ENCODE measurements around the gene AP1G2.

AP1G2 gene

DNA sequence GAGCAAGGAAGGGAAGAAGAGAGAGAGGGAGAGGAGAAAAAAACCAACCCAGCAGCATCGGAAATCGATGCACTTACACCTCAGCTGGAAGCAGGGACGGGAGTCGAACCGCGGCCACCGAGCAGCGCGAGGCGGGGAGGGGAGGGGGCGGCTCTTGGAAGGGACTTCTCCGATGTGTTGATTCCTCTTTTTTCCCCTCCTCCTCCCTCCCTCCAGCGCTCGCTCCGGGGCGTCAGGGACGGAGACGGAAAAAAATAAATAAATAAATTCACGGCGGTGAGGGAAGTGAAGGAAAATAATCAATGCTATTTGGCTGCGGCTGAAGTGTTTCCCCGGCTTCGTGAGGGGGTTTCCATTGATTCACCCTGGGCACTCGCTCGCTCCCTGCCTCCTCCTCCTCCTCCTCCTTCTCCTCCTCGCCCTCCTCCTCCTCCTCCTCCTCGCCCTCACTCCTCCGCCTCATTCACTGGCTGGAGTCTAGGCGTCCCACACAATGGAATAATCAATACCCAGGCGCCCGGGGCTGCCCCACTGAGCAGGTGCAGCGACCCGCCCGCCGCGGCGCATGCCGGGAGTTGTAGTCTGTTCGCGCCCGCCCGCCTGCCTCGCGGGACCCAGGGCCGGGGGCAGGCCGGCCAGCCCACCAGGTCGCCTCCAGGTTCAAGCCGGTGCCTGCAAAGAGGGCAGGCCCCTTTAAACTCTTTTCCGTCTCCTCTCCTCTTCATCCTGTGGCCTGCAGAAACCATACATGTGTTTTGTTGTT lies 16.1 kb downstream of the AP1G2 start, which contains the start of gene ZFHX2:
Gene ZFHX2 (minus strand): TSS at position 500 of the 763 bp plus-strand sequence. CDS start 16,440 bp downstream, outside the sequence.
- in situ Hi-C loops (cut with MboI; ENCODE audit: low sequenced_read_pairs), result loop anchor here (10.0 kb wide), 1 partner anchor 227 kb away; the partner anchor contains the start of gene PABPN1
- Histone ChIP-seq H3K4me3 (peak within 1 kb of the TSS; percentile 65), H3K27me3 (ENCODE audit: low read depth) (no peaks in the 10 kb centered on the region), H3K4me1 (peaks cover 6% of the 10 kb centered on the region), H3K9me3 (no peaks in the 10 kb centered on the region), H3K36me3 (replicated peaks) (no peaks in the 10 kb centered on the region)
- DNase-seq (ENCODE audit: low spot score in 2 of 2), result peak; percentile 87 to 96

DNA sequence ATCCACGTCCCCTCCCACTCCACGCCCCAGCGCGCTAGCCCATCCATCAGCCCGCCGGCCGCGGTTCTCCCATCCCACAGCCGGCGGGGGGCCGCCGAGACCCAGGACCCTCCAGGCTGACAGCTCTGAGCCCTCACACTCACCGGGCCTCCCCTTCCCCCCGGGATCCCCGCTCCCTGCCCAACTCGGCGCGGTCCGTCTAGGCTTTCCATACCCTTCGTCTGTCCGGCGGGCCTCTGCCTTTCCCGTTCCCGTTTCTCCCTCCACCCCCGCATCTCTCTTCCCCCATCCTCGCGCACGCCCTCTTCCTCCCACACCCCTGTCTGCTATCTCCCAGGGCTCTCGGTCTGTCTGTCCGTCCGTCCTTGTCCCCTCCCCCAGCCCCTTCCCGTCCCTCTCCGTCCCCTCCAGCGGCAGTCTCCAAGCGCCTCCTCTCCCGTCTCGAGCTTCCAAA lies 16.8 kb downstream of the AP1G2 start:
- in situ Hi-C loops (cut with MboI; ENCODE audit: low sequenced_read_pairs), result loop anchor here (10.0 kb wide), 1 partner anchor 226 kb away; the partner anchor contains the start of gene PABPN1
- no peaks in the 10 kb centered on the region for H3K27me3 ChIP-seq (ENCODE audit: low read depth)

DNA sequence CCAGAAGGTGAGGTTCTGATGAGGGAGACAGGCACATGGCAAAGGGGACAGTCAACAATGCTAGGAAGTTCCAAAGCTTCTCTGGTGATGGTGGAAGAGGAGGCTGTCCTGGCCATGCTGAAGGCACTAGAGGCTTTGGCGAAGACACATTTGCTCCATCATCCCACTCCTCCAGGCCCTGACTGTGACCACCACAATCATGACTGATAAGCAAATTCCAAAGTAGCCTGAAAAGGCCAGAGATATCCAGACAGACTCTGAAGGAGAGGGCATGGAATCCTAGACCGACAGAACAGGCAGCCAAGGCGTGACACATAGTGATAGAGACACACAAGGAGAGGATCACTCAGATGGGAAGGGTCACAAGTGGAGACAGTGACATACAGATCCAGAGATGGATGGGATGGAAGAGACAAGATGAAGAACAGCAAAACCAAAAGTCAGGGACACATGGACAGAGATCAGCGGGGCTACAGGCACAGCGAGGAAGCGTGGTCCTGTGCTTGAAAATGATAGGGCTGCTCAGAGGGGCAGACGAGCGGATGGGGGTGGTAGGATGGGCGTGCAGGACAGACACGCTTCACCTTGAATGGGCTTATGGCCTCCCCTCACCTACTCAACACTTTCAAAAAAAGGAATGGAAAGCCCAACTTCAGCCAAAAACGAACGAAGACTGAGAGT lies 17.3 kb downstream of the AP1G2 start:
- Histone ChIP-seq H3K36me3 (replicated peaks) (no peaks in the 10 kb centered on the region), H3K4me1 (peaks cover 4% of the 10 kb centered on the region), H3K9me3 (no peaks in the 10 kb centered on the region), H3K4me3 (peak overlapping the region; percentile 65), H3K27me3 (ENCODE audit: low read depth) (no peaks in the 10 kb centered on the region)
- in situ Hi-C loops (cut with MboI; ENCODE audit: low sequenced_read_pairs), result loop anchor here (10.0 kb wide), 1 partner anchor 225 kb away; the partner anchor contains the start of gene PABPN1
- no peak for DNase-seq (ENCODE audit: low spot score in 2 of 2)

More for the DNA sequence above, 16.8 kb downstream of the AP1G2 start:
- no peak for DNase-seq (ENCODE audit: low spot score in 2 of 2)
- Histone ChIP-seq H3K9me3 (no peaks in the 10 kb centered on the region), H3K4me1 (peaks cover 6% of the 10 kb centered on the region), H3K36me3 (replicated peaks) (no peaks in the 10 kb centered on the region), H3K4me3 (peak overlapping the region; percentile 65)

DNA sequence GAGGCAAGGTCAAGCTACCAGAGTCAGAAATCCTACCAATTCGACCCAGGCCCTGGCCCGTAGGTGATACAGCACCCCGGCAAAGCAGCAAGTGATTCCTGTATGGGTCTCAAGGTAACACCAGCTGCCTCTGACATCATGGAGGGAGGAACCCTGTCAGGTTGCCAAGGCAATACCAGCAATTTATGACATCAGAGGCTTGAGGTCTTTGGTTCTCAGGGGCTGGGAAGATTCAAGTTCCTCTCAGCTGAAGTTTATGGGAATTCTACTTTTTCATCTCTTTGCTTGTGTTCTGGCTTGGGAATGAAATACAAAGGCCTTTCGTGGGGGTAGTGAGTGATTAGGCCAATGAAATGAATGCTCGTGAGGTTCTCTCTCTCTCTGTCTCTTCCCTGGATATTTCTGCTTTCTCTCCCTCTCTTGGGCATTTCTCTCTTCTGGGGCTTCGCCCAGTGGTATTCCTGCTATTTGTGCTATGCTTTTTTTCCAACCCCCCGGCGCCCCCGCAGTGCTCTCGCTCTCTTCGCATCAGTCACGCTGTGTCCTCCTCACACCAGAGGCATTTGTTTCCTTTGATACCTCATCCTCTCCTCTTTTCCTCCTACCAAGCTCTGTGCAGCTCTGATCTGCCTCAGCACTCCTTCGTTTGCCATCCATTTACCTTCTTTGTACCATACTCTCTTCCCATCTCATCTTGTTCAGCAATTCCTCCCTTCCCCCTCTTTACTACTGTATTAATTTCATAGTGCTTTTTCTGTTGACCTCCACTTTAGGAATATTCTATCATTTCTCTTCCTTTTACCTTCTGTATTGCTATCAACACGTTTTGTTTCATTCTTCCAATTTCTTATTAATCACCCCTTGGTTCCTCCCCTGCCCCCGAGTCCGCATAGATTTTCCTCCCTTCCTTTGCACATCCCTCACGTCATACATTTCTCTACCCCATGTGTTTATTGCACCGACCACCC lies 19.0 kb downstream of the AP1G2 start:
- DNase-seq (ENCODE audit: low spot score in 2 of 2), result no peak
- in situ Hi-C loops (cut with MboI; ENCODE audit: low sequenced_read_pairs), result no loop called here
- H3K27me3 ChIP-seq (ENCODE audit: low read depth), result no peaks in the 10 kb centered on the region
- no peak overlapping the region for H3K4me3 ChIP-seq
- no peaks in the 10 kb centered on the region for H3K36me3 ChIP-seq (replicated peaks)
- no peaks in the 10 kb centered on the region for H3K9me3 ChIP-seq
- H3K4me1 ChIP-seq, result peaks cover 4% of the 10 kb centered on the region

DNA sequence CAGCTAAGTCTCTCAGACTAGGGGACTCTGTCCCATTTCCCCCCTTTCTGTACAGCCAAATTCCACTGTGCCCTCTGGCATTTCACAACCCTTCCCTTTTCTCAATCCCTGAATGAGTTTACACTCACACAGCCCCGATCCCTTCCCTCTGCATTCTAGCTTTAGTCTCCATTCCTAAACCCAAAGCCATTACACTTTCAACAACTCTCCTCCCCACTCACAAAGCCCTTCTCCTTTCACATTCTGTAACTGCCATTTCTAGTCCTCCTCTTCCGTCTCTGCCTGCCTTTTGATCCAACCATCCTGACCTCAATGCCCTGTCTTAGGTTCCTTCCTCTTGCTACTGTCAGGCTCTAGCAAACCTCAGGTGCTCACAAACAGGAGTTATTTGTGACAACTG lies 19.7 kb downstream of the AP1G2 start:
- peaks cover 4% of the 10 kb centered on the region for H3K4me1 ChIP-seq
- no peak overlapping the region for H3K4me3 ChIP-seq

DNA sequence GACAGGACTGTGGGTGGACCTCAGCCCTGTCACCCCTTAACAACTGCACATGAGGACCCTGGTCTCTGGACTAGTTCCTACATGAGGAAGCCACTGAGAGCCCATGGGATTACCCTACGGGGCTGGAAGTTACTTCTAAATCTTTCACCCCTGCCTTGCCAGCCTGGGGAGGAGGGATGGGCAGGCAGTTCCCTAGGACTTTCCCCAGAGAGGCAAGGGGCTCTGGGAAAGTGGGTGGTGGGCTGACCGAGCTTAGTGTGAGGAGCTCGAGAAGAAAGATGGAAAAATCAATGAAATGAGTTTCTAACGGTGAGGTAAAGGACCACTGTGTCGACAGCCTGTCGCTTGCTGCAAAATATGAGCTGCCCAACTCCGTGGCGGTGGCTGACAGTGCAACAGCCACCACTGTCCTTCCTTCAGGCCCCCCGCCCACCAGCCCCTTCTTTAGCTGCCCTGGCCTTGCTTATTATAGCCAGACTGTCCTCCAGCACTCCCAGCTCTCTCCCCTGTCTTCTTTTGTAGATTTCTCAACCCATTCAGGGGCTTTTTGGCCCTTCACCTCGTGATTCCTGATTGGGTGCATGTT lies 21.0 kb downstream of the AP1G2 start:
- no peaks in the 10 kb centered on the region for H3K9me3 ChIP-seq
- no peak overlapping the region for H3K4me3 ChIP-seq
- H3K36me3 ChIP-seq (replicated peaks), result no peaks in the 10 kb centered on the region
- in situ Hi-C loops (cut with MboI; ENCODE audit: low sequenced_read_pairs), result no loop called here
- H3K27me3 ChIP-seq (ENCODE audit: low read depth), result no peaks in the 10 kb centered on the region
- no peaks in the 10 kb centered on the region for H3K4me1 ChIP-seq
- DNase-seq (ENCODE audit: low spot score in 2 of 2), result no peak

More for the DNA sequence above, 19.7 kb downstream of the AP1G2 start:
- in situ Hi-C loops (cut with MboI; ENCODE audit: low sequenced_read_pairs), result no loop called here
- Histone ChIP-seq H3K9me3 (no peaks in the 10 kb centered on the region), H3K36me3 (replicated peaks) (no peaks in the 10 kb centered on the region), H3K27me3 (ENCODE audit: low read depth) (no peaks in the 10 kb centered on the region)
- DNase-seq (ENCODE audit: low spot score in 2 of 2), result no peak

DNA sequence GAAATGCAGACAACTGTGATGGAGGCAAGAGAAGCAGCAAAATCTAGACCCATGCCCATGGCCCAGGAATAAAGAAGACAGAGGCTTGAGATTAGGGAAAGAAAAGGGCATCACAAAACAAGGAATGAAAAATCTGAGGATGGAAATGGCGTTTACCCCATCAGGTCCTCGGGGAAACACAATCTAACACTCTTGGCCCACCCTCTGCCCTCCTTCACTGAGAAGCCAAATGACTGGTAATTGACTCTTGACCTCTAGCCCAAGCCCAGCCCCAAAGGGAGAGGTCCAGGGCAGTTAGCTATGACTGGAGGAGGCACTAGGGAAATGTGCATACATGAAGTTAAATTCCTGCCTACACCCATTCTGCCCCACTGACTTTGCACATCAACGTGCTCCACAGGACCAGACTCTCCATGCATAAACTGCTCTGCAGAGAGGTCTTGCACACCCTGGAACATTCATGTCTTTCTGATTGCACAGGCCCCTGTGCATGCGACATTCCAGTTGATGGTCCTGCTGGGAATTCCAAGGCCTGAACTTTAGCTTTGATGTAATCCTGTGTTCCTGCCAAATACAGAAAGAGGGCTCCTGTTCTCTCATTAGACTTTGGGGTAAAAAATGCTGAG lies 21.7 kb downstream of the AP1G2 start:
- Histone ChIP-seq H3K4me3 (no peak overlapping the region), H3K36me3 (replicated peaks) (no peaks in the 10 kb centered on the region), H3K4me1 (no peaks in the 10 kb centered on the region), H3K27me3 (ENCODE audit: low read depth) (no peaks in the 10 kb centered on the region), H3K9me3 (no peaks in the 10 kb centered on the region)
- no peak for DNase-seq (ENCODE audit: low spot score in 2 of 2)
- in situ Hi-C loops (cut with MboI; ENCODE audit: low sequenced_read_pairs), result no loop called here

DNA sequence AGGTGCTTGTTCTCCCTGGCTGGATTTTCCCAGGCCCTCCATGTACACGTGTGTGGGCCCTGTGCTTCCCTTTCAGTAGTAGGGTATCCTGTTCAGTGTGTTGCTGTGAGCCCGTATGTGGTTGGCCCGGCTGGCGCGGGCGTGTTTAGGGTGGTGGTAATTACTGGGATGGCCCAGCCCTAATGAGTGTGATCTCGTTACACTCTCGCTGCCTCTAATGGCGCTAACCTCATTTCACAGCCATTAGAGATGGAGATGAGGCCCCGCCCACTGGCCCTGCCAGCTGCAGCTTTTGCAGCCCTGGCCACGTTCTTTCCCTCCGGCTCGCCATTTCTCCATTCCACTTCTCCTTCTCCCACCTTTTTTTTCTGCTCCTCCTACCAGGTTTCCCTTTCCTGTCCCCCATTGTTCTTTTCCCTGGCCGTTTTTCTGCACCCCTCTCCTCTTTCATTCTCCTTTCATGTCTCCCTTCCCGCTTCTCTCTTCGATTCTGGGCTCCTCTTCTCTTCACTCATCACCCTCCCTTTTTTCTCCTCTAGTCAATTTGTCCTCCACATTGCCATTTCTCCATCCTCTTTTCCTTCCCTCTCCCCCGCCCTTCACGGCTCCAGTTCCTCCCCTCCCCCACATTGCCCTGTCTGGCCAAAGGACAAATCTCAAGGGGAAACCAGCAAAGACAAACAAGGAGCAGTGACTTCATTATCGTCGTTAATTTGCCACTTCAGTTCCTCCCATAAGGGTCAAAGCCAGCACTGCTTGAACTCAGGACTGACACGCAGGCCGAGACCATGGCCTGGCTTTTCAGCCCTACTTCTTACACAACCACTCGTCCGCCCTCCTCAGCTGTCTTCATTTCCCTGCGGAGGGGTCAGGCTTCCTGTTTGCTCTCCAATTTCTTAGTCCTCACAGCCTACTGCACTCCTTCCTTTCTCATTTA lies 22.8 kb downstream of the AP1G2 start:
- DNase-seq (ENCODE audit: low spot score in 2 of 2), result no peak
- H3K4me3 ChIP-seq, result no peak overlapping the region
- in situ Hi-C loops (cut with MboI; ENCODE audit: low sequenced_read_pairs), result no loop called here
- H3K36me3 ChIP-seq (replicated peaks), result no peaks in the 10 kb centered on the region
- no peaks in the 10 kb centered on the region for H3K9me3 ChIP-seq
- no peaks in the 10 kb centered on the region for H3K27me3 ChIP-seq (ENCODE audit: low read depth)
- no peaks in the 10 kb centered on the region for H3K4me1 ChIP-seq

DNA sequence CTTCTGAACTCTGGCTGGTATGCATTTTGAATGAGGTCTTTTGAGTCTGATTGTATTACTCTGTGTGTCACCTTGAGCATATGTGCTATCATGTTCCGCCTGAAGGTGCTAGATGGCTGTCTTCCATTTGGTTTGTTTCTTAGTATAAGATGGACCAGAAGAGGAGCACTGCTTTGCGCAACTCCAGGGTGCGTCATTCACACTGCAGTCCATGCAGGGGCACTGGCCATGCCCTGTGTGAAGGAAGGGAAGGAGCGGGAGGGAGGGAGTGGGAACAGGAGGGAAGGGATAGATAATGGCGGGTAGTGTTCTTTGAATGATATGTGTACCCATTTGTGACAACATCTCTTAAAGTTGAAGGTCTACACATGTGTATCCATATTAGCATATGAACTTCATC lies 24.2 kb downstream of the AP1G2 start:
- DNase-seq (ENCODE audit: low spot score in 2 of 2), result no peak
- no peaks in the 10 kb centered on the region for H3K9me3 ChIP-seq
- no peaks in the 10 kb centered on the region for H3K36me3 ChIP-seq (replicated peaks)
- in situ Hi-C loops (cut with MboI; ENCODE audit: low sequenced_read_pairs), result no loop called here
- peaks cover 6% of the 10 kb centered on the region for H3K4me1 ChIP-seq
- H3K4me3 ChIP-seq, result no peak overlapping the region
- H3K27me3 ChIP-seq (ENCODE audit: low read depth), result no peaks in the 10 kb centered on the region

DNA sequence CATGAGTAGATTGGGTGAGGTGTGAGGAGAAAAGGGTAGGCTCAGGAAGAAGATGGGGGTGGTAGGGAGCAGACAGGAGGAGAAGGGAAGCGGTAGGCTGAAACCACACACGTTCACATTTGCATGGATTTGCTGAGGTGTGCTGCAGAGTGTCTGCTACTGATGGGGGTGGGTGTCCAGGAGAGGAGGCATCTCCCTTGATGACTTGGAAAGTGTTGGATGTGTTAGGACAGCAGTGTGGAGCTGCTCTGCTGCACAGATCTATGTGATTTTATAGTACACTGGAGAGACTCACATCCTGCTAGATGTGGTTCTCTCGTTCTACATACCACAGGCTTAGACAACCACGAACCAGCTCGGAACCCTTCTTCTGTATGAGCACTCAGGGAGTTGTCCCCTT lies 25.3 kb downstream of the AP1G2 start:
- in situ Hi-C loops (cut with MboI; ENCODE audit: low sequenced_read_pairs), result no loop called here

DNA sequence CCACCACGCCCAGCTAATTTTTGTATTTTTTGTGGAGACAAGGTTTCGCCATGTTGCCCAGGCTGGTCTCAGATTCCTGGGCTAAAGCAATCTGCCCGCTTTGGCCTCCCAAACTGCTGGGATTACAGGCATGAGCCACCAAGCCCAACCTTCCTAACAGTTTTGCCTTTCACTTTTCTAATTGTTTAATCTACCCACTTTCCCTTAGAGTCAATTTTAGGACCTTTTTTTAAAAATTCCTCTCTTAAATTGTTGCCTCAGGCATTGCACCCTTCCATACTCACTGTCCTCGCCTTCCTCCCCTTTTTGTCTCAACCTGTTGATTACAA lies 27.5 kb downstream of the AP1G2 start:
- no peaks in the 10 kb centered on the region for H3K9me3 ChIP-seq
- H3K4me3 ChIP-seq, result no peak overlapping the region
- DNase-seq (ENCODE audit: low spot score in 2 of 2), result no peak
- H3K4me1 ChIP-seq, result peaks cover 6% of the 10 kb centered on the region
- in situ Hi-C loops (cut with MboI; ENCODE audit: low sequenced_read_pairs), result no loop called here
- H3K36me3 ChIP-seq (replicated peaks), result no peaks in the 10 kb centered on the region
- H3K27me3 ChIP-seq (ENCODE audit: low read depth), result no peaks in the 10 kb centered on the region

More for the DNA sequence above, 25.3 kb downstream of the AP1G2 start:
- H3K27me3 ChIP-seq (ENCODE audit: low read depth), result no peaks in the 10 kb centered on the region
- DNase-seq (ENCODE audit: low spot score in 2 of 2), result no peak
- no peaks in the 10 kb centered on the region for H3K9me3 ChIP-seq
- no peak overlapping the region for H3K4me3 ChIP-seq
- peaks cover 6% of the 10 kb centered on the region for H3K4me1 ChIP-seq
- H3K36me3 ChIP-seq (replicated peaks), result no peaks in the 10 kb centered on the region

Measured in HAP-1 (cell line).